Neutrophil (primary cell): Measurements from ENCODE around the gene PRRG4.
"Not testable (repeated sequence)": the region's sequence is repeated elsewhere in the genome, so short reads cannot be mapped to it uniquely, and the experiment has no call there.

ENCODE experiments used
- H3K27ac ChIP-seq: fragments of 200-600 bp; sonication (generic); 2 replicates; pipeline ENCODE4 v1.5.1; 2016; ENCODE audit warnings: mild to moderate bottlenecking, moderate library complexity
- H3K27me3 ChIP-seq: fragments of 200-600 bp; sonication (generic); 2 replicates; pipeline ENCODE4 v1.6.0; 2016; ENCODE audit warnings: mild to moderate bottlenecking
- H3K36me3 ChIP-seq: fragments of 200-600 bp; sonication (generic); 2 replicates; pipeline ENCODE4 v1.5.1; 2017
- H3K4me1 ChIP-seq, 2 experiments: fragments of 200-600 bp in 1 of 2; sonication (generic) in 1 of 2; 1 replicate in 1 of 2; 2 replicates in 1 of 2; pipeline versions ENCODE4 v1.5.1 to v1.6.1; 2013 to 2016; ENCODE audit warnings: low read depth in 1 of 2, low read length in 1 of 2, mild to moderate bottlenecking in 1 of 2, moderate library complexity in 1 of 2; ENCODE audit not compliant: control insufficient read depth in 1 of 2, insufficient read depth in 1 of 2
- H3K4me3 ChIP-seq, 2 experiments: fragments of 200-600 bp in 1 of 2; sonication (generic) in 1 of 2; 1 replicate in 1 of 2; 2 replicates in 1 of 2; pipeline ENCODE4 v1.5.1; 2013 to 2016; ENCODE audit warnings: low read depth in 1 of 2, low read length in 1 of 2, mild to moderate bottlenecking in 1 of 2, moderate library complexity in 1 of 2
- H3K9me3 ChIP-seq: fragments of 200-600 bp; sonication (generic); 2 replicates; pipeline ENCODE4 v1.5.1; 2016
- TF ChIP-seq, protein P1 (sequence below): fragments of 200-600 bp; sonication (generic); IDR thresholded peaks from 2 replicates; pipeline ENCODE4 v1.5.1; 2016; ENCODE audit warnings: antibody characterized with exemption

The PRRG4 gene

GRCh38 chr11:32884770-32885384 lies 55.1 kb downstream of the PRRG4 start:
- Histone ChIP-seq H3K9me3 (no peaks in the 10 kb centered on the region), H3K36me3 (no peaks in the 10 kb centered on the region), H3K4me1 (no peaks in the 10 kb centered on the region), H3K27me3 (no peaks in the 10 kb centered on the region), H3K4me3 (no peak overlapping the region), H3K27ac (no peak overlapping the region)
- TF ChIP-seq, protein P1, sequence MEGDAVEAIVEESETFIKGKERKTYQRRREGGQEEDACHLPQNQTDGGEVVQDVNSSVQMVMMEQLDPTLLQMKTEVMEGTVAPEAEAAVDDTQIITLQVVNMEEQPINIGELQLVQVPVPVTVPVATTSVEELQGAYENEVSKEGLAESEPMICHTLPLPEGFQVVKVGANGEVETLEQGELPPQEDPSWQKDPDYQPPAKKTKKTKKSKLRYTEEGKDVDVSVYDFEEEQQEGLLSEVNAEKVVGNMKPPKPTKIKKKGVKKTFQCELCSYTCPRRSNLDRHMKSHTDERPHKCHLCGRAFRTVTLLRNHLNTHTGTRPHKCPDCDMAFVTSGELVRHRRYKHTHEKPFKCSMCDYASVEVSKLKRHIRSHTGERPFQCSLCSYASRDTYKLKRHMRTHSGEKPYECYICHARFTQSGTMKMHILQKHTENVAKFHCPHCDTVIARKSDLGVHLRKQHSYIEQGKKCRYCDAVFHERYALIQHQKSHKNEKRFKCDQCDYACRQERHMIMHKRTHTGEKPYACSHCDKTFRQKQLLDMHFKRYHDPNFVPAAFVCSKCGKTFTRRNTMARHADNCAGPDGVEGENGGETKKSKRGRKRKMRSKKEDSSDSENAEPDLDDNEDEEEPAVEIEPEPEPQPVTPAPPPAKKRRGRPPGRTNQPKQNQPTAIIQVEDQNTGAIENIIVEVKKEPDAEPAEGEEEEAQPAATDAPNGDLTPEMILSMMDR = no peak

DNA sequence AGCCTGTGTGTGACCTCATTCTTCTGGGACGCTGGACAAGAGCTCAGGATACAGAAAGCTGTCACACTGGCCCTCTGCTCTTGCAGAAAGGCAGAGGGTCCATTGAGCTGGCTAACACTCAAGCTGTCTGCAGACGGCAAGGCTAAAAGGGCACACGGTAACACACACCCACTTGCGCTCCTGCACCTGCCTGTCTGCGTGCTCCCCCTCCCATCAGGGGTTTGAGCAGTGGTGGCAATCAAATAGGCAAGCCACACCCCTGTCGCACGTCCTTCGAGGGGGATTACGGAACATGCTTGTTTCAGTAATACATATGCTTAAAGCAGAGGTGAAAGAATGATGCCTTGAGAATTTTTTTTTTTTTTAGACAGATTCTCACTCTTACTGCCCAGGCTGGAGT lies 55.8 kb downstream of the PRRG4 start:
- no peaks in the 10 kb centered on the region for H3K4me1 ChIP-seq
- no peak overlapping the region for H3K4me3 ChIP-seq
- TF ChIP-seq, protein P1 = no peak
- H3K27me3 ChIP-seq = peaks cover under 1% of the 10 kb centered on the region
- no peaks in the 10 kb centered on the region for H3K36me3 ChIP-seq
- no peaks in the 10 kb centered on the region for H3K9me3 ChIP-seq
- H3K27ac ChIP-seq = no peak overlapping the region

DNA sequence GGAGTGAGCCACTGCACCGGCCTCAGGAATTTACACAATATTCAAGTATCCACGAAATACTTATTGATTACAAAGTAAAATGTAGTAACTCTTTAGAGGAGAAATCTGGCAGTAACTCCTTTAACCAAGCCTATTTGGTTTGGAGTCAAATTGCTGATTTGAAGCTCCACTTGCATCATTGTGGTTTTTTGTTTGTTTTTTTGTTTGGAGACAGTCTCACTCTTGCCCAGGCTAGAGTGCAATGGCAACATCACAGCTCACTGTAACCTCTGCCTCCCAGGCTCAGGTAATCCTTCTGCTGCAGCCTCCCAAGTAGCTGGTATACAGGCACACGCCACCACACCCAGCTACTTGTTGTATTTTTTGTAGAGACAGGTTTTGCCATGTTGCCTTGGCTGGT lies 56.5 kb downstream of the PRRG4 start:
- TF ChIP-seq, protein P1 = no peak
- Histone ChIP-seq H3K27me3 (peaks cover 6% of the 10 kb centered on the region), H3K9me3 (no peaks in the 10 kb centered on the region), H3K36me3 (no peaks in the 10 kb centered on the region), H3K27ac (no peak overlapping the region), H3K4me3 (no peak overlapping the region), H3K4me1 (no peaks in the 10 kb centered on the region)

GRCh38 chr11:32887707-32888383 lies 58.1 kb downstream of the PRRG4 start:
- H3K27ac ChIP-seq, H3K36me3 ChIP-seq, H3K4me1 ChIP-seq, H3K4me3 ChIP-seq, H3K9me3 ChIP-seq: not testable (repeated sequence)
- H3K27me3 ChIP-seq = peaks cover 16% of the 10 kb centered on the region

DNA sequence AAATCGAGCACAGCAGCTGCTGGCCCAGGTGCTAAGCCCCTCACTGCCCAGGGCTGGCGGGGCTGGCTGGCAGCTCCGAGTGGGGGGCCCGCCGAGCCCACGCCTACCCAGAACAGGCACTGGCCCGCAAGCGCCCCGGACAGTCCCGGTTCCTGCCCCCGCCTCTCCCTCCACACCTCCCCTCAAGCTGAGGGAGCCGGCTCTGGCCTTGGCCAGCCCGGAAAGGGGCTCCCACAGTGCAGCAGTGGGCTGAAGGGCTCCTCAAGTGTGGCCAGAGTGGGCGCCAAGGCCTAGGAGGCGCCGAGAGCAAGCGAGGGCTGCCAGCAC lies 58.6 kb downstream of the PRRG4 start:
- H3K4me3 ChIP-seq, H3K36me3 ChIP-seq, H3K9me3 ChIP-seq, H3K4me1 ChIP-seq, H3K27ac ChIP-seq: not testable (repeated sequence)
- peaks cover 17% of the 10 kb centered on the region for H3K27me3 ChIP-seq

DNA sequence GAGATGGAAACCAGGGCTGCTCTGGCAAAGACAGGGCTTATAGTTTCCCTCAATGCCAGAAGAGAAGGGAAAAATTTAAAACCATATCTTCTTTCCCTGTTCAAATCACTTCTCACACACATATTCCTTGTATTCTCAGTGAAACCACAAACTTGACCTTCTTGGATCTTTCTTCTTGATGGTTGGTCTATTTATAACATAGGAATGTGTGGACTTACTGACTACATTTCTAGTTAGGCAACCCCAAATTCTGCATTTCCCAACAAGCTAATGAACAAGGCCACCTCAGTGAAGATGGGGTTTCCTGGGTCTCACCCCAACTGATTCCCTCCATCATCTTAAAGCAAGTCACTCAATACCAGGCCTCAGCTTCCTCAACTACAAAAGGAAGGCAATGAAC lies 59.1 kb downstream of the PRRG4 start:
- Histone ChIP-seq H3K9me3 (no peaks in the 10 kb centered on the region), H3K4me3 (no peak overlapping the region), H3K36me3 (no peaks in the 10 kb centered on the region), H3K27ac (no peak overlapping the region), H3K4me1 (peaks cover 13% of the 10 kb centered on the region in 2 experiments), H3K27me3 (peaks cover 22% of the 10 kb centered on the region)
- TF ChIP-seq, protein P1 = no peak
